Measurements from ENCODE around the gene HIGD1A. TPM values are rescaled to one million over a fixed set of nuclear protein-coding genes. Genes with fewer than 3 reads are reported as not detected.

Gene HIGD1A
- total and polyA plus RNA-seq, 10 of the 15 experiments (the other 5 are each of a cell fraction or from before 2014, with no cell fraction given) = 73.9 to 487 (median 175) TPM

DNA sequence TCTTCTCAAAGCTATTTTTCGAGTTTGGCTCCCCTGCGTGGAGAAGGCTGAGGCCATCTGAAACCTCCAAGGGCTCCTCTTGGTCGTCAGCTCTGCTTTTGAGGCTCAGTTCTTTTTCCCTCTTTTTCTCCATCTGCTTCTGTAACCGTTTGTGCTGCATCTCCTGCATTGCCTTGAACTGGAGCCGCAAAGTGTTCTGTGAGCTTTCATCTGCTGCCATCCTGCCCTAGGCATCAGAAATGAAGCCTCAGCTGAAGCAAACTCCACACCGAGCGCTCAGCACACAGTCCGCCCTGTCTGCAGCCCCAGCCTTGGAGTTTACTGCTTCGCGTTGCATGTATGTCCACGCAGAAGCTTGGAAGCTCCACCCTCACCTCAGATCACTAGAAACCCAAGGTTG lies 46.2 kb downstream of the HIGD1A start:
- TF ChIP-seq RB1 (IDR thresholded peaks at IDR 0.05; ENCODE audit: borderline replicate concordance) (no peak), ZBTB11 (CRISPR knock-in tag; IDR thresholded peaks at IDR 0.05) (no peak), SRF (IDR thresholded peaks at IDR 0.05; ENCODE audit: low read depth in 2 of 2, low read length in 2 of 2) (no peak), PBX3 (IDR thresholded peaks at IDR 0.05; ENCODE audit: insufficient replicate concordance, low read depth, low read length) (no peak), KAT2A (conservative IDR thresholded peaks at IDR 0.05; ENCODE audit: control insufficient read depth, low read depth, low read length) (no peak), YBX1 (IDR thresholded peaks at IDR 0.05) (no peak)
- Histone ChIP-seq H3K27me3 (replicated peaks in 1 of 2; ENCODE audit: control insufficient read depth in 2 of 2, insufficient read depth in 2 of 2, low read length in 1 of 2) (no peaks in the 10 kb centered on the region; a peak in 1 of 4 replicates), H3K36me3 (ENCODE audit: control insufficient read depth in 2 of 2, insufficient read depth in 2 of 2, low read length in 1 of 2) (no peaks in the 10 kb centered on the region), H3K79me2 (ENCODE audit: control insufficient read depth, insufficient read depth, low read length) (no peaks in the 10 kb centered on the region), H3K27ac (ENCODE audit: control insufficient read depth, insufficient read depth) (no peak overlapping the region), H4K20me1 (ENCODE audit: control insufficient read depth, insufficient read depth) (no peaks in the 10 kb centered on the region), H3K4me3 (no peak overlapping the region), H3K9ac (ENCODE audit: control insufficient read depth, insufficient read depth, low read length) (no peak overlapping the region), H3K9me3 (replicated peaks; ENCODE audit: control insufficient read depth, insufficient read depth, low read length) (no peaks in the 10 kb centered on the region), H3K4me2 (ENCODE audit: control insufficient read depth, insufficient read depth) (no peak overlapping the region), H2AFZ (ENCODE audit: control insufficient read depth, low read depth, low read length) (no peak overlapping the region), H3K4me1 (ENCODE audit: control insufficient read depth, insufficient read depth, low read length) (no peaks in the 10 kb centered on the region)
- intact Hi-C loops (cut with micrococcal nuclease; ENCODE audit: unreplicated experiment) (no loop called here), in situ Hi-C loops (cut with MboI) (no loop called here)
- CTCF ChIA-PET = interaction anchor here (0.7 to 1.9 kb wide), 5 partner anchors 11 to 176 kb away, joined by 3 to 8 read pairs (median 3); partner anchors contain the start of gene SEC22C
- ATAC-seq (no peak), DNase-seq (ENCODE audit: low read depth, low spot score) (no peak), FAIRE-seq (no peak)
- POLR2A ChIA-PET = interaction anchor here (0.6 kb wide), 1 partner anchor 43 kb away, joined by 3 read pairs; no protein-coding TSS in a partner anchor
- RAD21 ChIA-PET (ENCODE audit: unreplicated experiment) = no interaction called here
- WGBS (ENCODE audit: insufficient coverage, insufficient replicate concordance, low lambda C conversion rate, missing lambda C conversion rate) = 53% methylated on average over 11 of the region's 11 CpGs
- SMC1A ChIA-PET (ENCODE audit: uncharacterized antibody, unreplicated experiment) = interaction anchor here (1.5 kb wide), 1 partner anchor 14 kb away, joined by 3 read pairs; no protein-coding TSS in a partner anchor
- no TSS peak for BruUV-seq (replicated peaks)

All from GM12878 (cell line).